Fibroblast of skin of left biceps (primary cell): ENCODE data around the gene FBXO24.

ENCODE experiments used
- DNase-seq, 2 experiments: peaks; one replicate each; pipeline ENCODE4 v3.0.0-alpha.2; 2013; ENCODE audit warnings: low read depth in 2 of 2

The FBXO24 gene

GRCh38 chr7:100620239-100620638 lies 34.1 kb downstream of the FBXO24 start:
- DNase-seq = no peak

DNA sequence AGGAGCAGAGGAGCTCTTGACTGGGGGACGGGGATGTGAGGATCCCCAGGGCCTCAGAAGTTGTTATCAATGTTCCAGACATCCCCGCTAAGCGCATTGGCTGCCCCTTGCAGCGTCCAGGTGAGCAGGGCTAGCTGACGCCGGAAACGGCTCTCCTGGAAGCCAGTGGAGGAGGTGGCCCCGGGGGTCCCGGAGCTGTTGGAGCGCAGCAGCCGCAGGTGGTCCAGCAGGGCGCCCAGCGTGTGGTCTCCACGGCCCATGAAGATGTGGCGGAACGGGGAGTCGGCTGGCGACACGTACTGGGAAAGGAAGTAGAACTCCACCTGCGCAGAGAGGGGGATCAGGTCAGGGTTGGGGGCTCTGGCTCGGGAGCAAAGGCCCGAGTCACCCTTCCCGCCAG lies 34.7 kb downstream of the FBXO24 start:
- DNase-seq = no peak

DNA sequence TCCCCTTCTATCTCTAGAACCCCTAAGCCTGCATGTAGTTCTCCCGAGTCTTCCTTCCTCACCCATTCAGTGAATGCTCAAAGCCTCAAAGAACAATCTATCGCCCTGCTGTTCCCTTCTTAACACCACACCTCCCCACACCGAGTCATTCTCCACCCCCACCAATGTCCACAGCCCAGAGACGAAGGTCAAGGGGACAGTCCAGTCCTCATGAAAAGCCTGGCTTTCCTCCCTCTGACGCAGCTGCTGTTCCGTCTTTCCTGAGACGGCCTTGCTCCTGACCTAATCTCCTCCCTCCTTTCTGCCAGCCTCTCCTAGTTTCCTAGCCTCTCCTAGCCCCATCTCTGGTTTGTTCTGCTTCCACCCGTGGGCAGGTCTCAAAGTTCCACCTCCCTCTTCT lies 35.4 kb downstream of the FBXO24 start:
- no peak for DNase-seq

DNA sequence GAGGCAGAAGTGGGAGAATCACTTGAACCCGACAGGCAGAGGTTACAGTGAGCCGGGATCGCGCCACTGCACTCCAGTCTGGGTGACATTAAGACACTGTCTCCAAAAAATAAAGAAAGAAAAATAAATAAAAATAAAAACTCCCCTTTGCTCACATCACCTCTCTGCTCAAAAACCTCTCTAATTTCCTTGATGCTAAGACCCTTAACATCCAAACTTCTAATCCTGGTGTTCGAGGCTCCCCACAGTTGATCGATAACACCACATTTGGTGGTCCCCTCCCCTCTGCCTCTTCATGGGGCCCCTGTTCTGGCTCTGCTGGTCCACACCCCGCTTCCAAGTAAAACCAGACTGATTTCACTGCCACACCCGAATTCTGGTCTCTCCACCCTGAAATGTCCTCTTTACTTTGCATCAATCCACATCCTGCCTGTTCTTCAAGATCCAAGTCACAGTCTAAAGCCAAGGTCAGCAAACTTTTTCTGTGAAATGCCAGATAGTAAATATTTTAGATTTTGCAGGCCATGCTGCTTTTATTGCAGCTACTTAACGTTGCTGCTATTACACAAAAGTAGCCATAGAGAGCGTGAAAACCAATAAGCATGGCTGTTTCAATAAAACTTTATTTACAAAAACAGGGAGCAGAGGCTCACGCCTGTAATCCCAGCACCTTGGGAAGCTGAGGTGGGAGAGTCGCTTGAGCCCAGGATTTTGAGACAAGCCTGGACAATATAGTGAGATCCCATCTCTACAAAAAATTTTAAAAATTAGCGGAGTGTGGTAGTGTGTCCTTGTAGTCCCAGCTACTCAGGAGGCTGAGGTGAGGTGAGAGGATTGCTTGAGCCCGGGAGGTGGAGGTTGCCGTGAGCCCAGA lies 38.1 kb downstream of the FBXO24 start:
- DNase-seq = no peak

GRCh38 chr7:100626055-100626454 lies 39.9 kb downstream of the FBXO24 start:
- DNase-seq = no peak

- peak; percentile 50 to 64 for DNase-seq
These were observed 40.6 kb downstream of the FBXO24 start for GRCh38 chr7:100626530-100627237.

DNA sequence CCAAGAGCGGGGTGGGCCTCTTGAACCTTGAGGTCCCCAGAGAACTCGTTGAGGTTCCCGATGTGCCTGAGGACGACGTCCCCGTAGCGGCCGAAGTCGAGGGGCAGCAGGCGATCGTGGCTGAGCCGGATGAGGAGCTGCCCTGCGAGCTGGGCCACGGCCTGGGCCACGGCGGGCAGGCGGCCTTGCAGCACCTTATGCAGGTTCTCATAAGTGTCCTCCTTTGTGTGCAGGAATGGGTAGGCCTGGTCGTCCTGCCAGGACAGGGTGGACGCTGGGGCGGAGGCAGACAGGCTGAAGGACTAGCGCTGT lies 41.1 kb downstream of the FBXO24 start:
- DNase-seq = no peak

DNA sequence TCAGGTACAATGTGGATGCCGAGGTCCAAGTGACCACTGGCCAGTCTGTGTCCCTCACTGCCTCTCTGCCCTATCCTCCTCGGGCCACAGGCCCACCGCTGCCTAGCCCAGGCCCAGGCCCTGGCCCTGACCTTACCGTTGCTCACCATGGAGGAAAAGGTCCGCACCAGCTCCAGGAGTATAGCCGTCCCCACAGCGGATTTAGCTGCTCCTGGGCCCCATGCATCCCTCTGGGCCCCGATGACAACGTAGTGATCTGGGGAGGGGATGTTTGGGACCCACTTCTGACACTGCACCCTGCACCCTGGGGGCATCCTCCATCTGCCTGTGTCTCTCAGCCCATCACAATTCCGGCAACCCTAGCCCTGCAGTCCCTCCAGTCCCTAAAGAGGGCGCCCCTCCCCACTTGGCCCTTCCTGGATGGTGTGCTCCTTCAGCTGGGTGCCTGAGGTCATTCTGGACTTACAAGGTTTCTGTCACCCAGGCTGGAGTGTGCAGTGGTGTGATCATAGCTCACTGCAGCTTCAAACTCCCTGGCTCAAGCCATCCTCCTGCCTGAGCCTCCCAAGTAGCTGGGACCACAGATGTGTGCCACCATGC lies 43.1 kb downstream of the FBXO24 start:
- no peak for DNase-seq

DNA sequence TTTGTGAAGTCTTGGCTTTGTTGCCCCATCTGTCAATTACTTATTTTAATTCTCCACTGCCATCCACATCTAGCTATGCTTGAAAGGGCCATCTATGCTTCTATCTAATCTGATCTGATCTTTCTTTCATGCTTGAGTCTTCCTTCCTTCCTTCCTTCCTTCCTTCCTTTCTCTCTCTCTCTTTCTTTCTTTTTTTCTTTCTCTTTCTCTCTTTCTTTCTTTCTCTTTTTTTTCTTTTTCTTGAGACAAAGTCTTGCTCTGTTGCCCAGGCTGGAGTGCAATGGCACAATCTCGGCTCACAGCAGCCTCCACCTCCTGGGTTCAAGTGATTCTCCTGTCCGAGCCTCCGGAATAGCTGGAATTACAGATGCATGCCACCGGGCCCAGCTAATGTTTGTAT lies 43.9 kb downstream of the FBXO24 start:
- DNase-seq = no peak

- DNase-seq = no peak
These were observed 47.0 kb downstream of the FBXO24 start for GRCh38 chr7:100632951-100633717.

DNA sequence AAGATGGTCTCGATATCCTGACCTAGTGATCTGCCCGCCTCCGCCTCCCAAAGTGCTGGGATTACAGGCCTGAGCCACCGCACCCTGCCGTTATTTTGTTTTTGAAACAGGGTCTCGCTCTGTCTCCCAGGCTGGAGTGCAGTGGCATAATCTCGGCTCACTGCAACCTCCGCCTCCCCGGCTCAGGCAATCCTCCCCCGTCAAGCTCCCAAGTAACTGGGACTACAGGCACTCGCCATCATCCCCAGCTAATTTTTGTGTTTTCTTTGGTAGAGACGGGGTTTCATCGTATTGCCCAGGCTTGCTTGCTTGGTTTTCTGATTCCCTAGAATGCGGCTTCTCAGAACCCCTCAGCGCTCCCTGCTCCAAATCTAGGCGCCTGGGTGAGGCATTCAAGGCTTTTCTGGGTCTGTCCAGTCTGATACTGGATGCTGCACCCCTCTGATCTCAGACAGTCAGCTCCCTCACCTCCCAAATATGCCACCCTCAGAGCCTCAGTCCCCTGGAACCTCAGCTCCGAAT lies 53.9 kb downstream of the FBXO24 start:
- DNase-seq = no peak

DNA sequence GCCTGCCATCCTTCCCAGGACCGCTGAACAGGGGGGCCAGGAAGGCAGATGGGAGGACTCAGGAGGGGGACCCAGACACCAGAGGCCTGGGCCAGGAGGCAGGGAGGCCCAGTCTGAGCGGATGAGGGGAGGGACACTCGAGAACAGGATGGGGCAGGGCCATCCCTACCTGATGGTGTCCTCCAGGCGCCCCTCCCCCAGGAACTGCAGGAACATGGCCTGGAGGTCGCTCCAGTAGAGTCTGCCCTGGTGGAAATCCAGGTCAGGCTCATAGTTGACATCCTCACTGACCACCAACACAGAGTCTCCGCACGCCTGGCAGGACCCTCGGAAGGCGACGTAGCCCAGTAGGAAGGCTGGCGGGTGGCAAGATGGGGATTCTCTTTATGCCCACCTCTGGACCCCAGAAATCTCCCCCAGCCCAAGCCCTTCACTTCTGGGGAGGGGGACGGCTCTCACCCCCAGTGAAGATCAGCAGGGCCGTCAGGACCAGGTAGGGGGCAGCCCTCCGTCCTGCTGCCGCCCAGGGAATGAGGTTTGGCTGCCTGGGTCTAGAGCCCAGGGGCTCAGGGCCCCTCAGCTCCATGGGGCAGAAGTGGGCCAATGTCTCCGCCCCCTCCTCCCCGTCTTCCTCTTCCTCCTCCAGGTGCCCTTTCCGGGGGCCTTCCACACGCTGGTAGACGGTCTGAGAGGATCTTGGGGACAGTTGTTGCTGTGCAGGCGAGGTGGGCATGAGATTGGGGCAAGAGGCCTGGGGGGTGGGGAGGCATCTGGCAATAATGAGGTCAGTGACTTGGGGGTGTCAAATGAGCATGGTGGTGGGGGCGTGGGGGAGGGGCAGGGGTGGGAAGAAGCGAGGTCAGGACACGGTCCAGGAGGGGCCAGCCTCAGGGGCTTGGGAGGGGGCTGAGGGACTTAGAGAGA lies 54.7 kb downstream of the FBXO24 start:
- DNase-seq = no peak

GRCh38 chr7:100641463-100641859 lies 55.3 kb downstream of the FBXO24 start, which contains the start of gene TFR2:
TSS of gene TFR2 (minus strand) at chr7:100641552. CDS start at chr7:100641509, 43 bp downstream.
- no peak for DNase-seq

DNA sequence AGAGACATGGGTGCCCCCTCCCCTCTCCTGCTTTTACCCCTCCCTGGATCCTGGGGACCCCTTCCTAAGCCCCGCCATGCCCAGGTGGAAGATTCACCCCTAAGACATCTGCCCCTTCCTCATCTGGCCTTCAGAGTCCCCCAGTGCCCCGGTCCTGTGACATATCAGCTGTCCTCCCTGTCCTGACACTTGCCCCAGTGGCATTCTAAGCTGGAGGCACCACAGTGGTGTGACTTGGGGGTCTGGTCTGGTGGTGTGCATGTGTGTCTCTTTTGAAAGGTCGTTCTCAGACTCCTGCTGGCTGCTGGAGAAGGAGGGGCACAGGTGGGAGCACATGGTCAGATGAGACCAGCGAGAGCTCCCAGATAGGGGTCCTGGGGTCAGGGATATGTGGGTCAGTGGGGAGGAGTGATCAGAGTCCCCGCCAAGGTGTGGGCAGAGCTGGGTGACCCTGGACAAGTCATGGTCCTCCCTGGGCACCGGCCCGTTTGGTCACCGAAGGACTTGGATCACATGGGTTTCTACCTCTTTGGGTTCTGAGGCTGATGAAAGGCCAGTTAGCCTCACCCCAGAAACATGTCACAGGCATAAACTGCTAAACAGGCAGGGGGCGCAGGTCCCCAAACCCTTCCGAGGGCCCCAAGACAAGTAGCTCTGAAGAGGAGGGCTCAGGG lies 55.9 kb downstream of the FBXO24 start:
- no peak for DNase-seq

GRCh38 chr7:100642534-100642907 lies 56.4 kb downstream of the FBXO24 start:
- no peak for DNase-seq

DNA sequence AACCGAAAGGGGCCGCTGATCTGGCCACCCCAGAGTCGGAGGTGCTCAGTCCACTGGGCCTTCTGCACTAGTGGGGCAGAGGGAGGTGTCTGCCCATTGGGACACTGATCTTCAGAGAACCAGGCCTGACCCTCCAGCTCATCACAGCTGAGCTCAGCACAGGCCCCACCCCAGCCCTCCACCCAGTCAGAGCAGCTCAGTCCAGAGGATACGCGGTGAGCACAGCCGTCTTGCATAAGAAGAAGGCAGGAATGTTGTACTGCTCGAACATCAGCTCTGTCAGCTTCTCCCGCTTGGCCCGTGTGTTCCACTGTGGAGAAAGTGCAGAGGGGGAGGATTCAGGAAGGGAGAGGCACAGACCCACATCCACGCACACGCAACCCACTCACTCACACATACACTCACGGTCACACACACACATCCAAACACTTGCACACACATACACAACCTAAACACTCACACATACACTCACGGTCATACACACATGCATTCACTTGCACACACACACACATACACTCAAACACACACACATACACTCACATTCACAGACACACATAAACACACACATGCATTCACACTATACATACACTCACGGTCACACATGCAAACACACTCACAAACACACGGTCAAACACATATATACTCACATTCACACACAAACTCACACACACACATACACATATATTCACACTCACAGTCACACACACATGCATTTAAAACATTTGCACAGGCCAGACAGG lies 63.9 kb downstream of the FBXO24 start:
- DNase-seq = no peak
